GM10266 (cell line): ENCODE measurements around the gene WWOX.

Source experiments
- DNase-seq: peaks from one replicate; pipeline ENCODE4 v3.0.0; 2012; ENCODE audit errors: extremely low spot score
- TF ChIP-seq, protein P1 (sequence below): IDR thresholded peaks from 2 replicates; pipeline ENCODE4 v1.5.1; 2012; ENCODE audit warnings: mild to moderate bottlenecking, low read depth; ENCODE audit not compliant: control insufficient read depth, insufficient read depth; ENCODE audit errors: missing control alignments

WWOX gene

DNA sequence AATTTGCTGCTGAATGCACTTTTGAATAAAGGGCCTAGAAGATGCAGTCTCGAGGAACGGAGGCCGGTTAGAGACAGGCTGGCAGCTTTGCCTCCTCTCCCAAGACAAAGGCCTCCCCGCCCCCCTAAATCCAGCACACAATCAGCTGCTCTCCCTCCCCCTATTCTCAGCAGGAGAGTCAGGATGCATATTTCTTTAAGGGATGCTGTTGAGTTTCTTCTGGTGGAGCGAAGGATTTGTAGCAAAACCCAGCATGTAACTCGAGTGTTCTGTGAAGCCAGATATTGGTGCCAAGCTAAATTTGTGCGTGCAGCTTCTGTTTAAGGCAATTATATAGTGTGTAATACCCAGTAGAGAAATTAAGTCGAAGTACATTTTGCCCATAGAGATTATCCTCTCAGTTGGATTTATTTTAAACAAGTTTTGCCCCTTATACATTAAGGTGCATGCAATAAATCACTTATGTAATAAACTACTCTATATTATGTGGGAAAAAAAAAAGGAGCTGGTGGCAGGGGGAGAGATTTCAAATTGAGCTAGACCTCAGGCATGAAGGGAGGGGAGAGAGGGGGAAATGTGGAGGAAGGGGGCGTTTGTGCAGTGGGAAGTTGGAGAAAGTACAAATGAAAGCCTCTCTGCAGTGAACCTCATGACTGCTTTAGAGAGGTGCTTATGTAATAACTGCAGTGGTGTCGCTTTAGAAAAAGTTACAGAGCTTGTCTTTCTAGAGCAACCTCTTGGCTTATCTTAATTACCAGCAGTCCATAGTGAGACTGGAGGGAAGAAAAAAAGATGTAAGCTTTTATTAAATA lies 901.9 kb downstream of the WWOX start:
- TF ChIP-seq, protein P1, sequence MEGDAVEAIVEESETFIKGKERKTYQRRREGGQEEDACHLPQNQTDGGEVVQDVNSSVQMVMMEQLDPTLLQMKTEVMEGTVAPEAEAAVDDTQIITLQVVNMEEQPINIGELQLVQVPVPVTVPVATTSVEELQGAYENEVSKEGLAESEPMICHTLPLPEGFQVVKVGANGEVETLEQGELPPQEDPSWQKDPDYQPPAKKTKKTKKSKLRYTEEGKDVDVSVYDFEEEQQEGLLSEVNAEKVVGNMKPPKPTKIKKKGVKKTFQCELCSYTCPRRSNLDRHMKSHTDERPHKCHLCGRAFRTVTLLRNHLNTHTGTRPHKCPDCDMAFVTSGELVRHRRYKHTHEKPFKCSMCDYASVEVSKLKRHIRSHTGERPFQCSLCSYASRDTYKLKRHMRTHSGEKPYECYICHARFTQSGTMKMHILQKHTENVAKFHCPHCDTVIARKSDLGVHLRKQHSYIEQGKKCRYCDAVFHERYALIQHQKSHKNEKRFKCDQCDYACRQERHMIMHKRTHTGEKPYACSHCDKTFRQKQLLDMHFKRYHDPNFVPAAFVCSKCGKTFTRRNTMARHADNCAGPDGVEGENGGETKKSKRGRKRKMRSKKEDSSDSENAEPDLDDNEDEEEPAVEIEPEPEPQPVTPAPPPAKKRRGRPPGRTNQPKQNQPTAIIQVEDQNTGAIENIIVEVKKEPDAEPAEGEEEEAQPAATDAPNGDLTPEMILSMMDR = no peak
- no peak for DNase-seq

DNA sequence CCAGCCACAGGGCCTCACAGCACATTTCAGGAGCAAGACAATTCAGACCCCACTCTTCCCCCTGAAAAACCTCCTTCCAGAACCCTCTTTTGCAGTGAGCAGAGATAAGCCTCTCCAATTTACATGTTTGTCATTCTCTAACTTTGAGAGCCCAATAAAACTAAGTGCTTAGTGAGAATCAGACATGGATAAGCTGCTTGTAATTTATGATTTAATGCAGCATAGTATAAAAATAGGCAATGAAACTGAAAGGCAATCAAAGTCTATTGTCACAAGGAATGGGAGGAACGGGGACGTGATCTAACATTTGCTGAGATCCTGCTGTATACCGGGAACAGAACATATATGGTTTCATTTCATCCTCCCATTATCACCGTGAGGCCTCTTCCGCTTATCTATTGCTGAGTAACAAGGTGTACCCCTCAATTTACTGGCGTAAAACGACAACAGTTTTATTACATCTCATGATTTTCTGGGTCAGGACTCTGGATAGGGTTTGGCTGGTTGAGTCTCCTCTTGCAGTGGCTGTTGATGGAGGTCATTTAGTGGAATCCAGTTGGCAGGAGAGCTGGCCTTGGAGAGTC lies 903.7 kb downstream of the WWOX start:
- DNase-seq = no peak
- TF ChIP-seq, protein P1 = no peak

DNA sequence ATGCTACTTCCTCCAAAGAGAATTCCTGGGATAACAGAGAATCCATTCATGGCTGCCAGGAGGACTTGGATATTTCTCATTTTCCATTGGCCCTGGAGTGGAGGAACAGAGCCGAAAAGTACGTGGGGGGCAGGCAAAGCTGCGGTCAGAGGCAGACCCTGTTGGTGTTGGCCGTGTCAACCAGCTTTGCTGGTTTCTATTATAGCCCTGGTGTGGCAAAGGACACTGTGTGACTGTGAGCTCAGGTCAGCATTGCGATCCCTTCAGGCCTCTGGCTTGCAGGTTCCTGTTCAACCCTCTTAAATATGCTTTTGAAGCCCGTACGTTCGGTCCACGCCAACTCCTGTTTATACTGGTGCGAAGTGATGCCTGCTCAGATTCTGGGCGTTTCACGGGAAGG lies 904.9 kb downstream of the WWOX start:
- TF ChIP-seq, protein P1 = no peak
- DNase-seq = no peak

DNA sequence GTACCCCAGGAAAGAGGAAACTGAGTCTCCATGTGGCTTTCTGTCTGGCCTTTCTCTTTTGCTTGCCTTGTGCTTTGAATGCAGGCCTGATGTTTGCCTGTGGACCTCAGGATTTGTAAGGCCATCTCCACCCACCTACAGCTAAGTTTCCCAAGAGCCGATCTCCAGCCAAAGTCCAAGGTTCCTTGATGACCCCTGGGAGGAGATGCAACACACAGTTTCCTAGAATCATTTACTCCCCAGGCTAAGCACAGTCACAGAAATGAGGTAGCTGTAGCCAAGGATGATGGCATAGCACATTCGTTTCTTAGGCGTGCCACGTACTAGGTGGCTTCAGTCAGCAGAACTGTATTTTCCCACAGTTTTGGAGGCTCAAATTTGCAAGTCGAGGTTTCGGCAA lies 905.6 kb downstream of the WWOX start:
- TF ChIP-seq, protein P1 = no peak
- DNase-seq = no peak

DNA sequence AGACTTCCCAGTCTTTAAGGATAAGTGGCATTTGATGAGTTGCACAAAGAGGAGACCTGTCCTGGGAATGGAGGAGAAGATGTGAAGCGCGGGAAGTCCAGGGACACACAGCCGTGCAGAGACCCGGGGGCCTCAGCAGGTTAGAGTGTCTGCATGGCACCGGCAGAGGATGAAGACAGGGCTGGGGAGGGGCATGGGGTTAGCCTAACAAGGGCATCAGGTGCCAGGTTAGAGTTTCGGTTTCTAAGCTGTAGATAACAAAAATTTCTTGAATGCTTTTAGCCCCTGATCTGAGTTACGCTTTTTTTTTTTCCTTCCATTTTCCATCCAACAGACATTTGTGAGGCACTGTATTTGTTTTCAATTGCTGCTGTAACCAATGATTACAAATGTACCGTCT lies 906.8 kb downstream of the WWOX start:
- TF ChIP-seq, protein P1 = no peak
- no peak for DNase-seq

DNA sequence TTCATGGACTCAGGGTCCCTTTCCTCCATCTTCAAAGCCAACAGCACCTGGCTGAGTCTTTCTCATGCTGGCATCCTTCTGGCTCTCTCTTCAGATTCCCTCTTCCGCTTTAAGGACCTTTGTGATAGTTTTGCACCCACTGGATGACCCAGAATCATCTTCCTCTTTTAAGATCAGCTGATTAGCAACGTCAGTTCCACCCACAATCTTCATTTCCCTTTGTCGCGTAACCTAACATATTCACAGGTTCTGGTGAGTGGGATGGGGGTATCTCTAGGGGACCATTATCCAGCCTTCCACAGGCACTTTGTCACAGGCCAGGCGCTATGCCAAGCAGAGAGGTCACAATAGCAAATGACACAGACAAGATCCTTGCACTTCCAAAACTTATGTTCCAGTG lies 907.3 kb downstream of the WWOX start:
- no peak for DNase-seq
- TF ChIP-seq, protein P1 = no peak

DNA sequence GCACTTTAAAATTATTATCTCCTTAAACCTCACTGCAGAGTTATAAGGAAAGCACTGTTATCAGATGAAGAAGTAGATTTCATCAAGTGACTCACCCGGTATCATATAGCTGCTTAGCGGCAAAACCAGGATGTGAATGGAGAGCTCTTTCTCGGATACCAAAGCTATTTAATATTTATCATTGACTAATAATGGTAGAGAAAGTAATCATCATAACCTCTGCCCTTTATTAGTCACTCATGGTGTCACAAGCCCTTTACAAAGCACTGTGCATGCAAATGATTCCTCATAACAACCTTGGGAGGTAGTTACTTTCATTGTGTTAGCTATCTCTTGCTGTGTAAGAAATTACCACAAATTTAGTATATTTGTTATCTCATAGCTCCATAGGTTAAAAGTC lies 908.2 kb downstream of the WWOX start:
- no peak for DNase-seq
- TF ChIP-seq, protein P1 = no peak
